Body of pancreas (tissue), 4 donors: ENCODE results near the gene PDIA2.

Experiments
- POLR2A ChIP-seq, 3 donors: fragments of 450-650 bp; IDR thresholded peaks; one replicate each; pipeline ENCODE4 v1.6.1; 2016; ENCODE audit warnings: antibody characterized with exemption in 3 of 3, mild to moderate bottlenecking in 2 of 3
- TF ChIP-seq, protein P1 (sequence below), 7 experiments: fragments of 450-650 bp in 4 of 7; fragments of 200-600 bp in 3 of 7; sonication (generic) in 3 of 7; IDR thresholded peaks; one replicate each; pipeline ENCODE4 v1.5.1; 2016 to 2019; ENCODE audit warnings: antibody characterized with exemption in 7 of 7

DNA sequence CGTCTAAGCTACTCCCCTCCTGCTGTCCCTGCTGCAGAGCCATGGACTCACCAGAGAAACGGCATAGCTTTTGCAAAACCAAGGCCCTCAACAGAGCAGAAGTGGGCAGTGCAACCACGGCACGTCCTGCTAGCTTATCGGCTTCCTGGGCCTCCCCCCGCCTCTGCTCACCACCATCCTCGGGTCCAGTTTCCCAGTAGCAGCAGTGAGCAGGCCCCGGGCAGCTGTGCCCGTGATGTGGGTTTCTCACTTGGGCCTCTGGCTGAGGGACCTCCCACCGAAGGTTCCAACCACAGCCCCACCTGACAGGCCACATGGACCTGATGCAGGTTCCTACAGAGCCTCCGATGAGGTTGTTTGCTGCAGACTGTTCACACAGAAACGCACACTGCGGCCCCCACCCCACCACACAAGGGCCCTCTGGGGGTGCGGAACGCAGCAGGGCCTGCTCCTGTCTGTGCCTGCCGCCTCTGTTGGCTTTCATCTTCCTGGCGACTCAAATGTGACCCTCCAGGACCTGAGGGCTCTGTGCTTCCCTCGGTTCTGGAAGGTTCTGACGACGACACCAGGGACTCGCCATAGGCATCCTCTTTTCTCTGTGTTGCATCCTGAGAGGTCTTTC is 24.8 kb downstream of the PDIA2 start:
- TF ChIP-seq, protein P1, sequence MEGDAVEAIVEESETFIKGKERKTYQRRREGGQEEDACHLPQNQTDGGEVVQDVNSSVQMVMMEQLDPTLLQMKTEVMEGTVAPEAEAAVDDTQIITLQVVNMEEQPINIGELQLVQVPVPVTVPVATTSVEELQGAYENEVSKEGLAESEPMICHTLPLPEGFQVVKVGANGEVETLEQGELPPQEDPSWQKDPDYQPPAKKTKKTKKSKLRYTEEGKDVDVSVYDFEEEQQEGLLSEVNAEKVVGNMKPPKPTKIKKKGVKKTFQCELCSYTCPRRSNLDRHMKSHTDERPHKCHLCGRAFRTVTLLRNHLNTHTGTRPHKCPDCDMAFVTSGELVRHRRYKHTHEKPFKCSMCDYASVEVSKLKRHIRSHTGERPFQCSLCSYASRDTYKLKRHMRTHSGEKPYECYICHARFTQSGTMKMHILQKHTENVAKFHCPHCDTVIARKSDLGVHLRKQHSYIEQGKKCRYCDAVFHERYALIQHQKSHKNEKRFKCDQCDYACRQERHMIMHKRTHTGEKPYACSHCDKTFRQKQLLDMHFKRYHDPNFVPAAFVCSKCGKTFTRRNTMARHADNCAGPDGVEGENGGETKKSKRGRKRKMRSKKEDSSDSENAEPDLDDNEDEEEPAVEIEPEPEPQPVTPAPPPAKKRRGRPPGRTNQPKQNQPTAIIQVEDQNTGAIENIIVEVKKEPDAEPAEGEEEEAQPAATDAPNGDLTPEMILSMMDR (IDR thresholded peaks at IDR 0.05): no peak
- TF ChIP-seq POLR2A (IDR thresholded peaks at IDR 0.05): no peak
